ENCODE results near the gene SNRPA1. TPM values are rescaled to one million over a fixed set of nuclear protein-coding genes. Genes with fewer than 3 reads are reported as not detected.
A peak's percentile ranks its signal among the peaks of the same experiment; 100 is the strongest.

SNRPA1 gene
- total and polyA plus RNA-seq, 9 of the 15 experiments (the other 6 are each of a cell fraction or from before 2014, with no cell fraction given), result 62.7 to 245 (median 189) TPM

GRCh38 chr15:101294731-101295606 lies at the start of gene SNRPA1 (continued):
- TF ChIP-seq, protein P1, sequence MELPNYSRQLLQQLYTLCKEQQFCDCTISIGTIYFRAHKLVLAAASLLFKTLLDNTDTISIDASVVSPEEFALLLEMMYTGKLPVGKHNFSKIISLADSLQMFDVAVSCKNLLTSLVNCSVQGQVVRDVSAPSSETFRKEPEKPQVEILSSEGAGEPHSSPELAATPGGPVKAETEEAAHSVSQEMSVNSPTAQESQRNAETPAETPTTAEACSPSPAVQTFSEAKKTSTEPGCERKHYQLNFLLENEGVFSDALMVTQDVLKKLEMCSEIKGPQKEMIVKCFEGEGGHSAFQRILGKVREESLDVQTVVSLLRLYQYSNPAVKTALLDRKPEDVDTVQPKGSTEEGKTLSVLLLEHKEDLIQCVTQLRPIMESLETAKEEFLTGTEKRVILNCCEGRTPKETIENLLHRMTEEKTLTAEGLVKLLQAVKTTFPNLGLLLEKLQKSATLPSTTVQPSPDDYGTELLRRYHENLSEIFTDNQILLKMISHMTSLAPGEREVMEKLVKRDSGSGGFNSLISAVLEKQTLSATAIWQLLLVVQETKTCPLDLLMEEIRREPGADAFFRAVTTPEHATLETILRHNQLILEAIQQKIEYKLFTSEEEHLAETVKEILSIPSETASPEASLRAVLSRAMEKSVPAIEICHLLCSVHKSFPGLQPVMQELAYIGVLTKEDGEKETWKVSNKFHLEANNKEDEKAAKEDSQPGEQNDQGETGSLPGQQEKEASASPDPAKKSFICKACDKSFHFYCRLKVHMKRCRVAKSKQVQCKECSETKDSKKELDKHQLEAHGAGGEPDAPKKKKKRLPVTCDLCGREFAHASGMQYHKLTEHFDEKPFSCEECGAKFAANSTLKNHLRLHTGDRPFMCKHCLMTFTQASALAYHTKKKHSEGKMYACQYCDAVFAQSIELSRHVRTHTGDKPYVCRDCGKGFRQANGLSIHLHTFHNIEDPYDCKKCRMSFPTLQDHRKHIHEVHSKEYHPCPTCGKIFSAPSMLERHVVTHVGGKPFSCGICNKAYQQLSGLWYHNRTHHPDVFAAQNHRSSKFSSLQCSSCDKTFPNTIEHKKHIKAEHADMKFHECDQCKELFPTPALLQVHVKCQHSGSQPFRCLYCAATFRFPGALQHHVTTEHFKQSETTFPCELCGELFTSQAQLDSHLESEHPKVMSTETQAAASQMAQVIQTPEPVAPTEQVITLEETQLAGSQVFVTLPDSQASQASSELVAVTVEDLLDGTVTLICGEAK (IDR thresholded peaks at IDR 0.05), result peak; percentile 83
- TF ChIP-seq, protein P1 (CRISPR knock-in tag; IDR thresholded peaks at IDR 0.05), result no peak
- TF ChIP-seq GTF2E2 (tag; IDR thresholded peaks at IDR 0.05) (peak; percentile 80), NR2C1 (IDR thresholded peaks at IDR 0.05) (no peak; the same call in 1 of the 2 replicates), NR2C1 (tag; IDR thresholded peaks at IDR 0.05) (no peak), RFX7 (CRISPR knock-in tag; IDR thresholded peaks at IDR 0.05) (no peak), CBX5 (IDR thresholded peaks at IDR 0.05; ENCODE audit: borderline replicate concordance, low read depth) (no peak; the same call in 1 of the 2 replicates), THRA (IDR thresholded peaks at IDR 0.05) (no peak), CAMTA2 (CRISPR knock-in tag; conservative IDR thresholded peaks at IDR 0.05) (no peak), GATAD2B (IDR thresholded peaks at IDR 0.05; ENCODE audit: borderline replicate concordance) (0 out of 2 replicates have a peak, but pooled peaks have one; percentile 28), HBP1 (CRISPR knock-in tag; IDR thresholded peaks at IDR 0.05) (no peak), MBD1 (CRISPR knock-in tag; IDR thresholded peaks at IDR 0.05) (no peak)
- TF ChIP-seq, protein P2, sequence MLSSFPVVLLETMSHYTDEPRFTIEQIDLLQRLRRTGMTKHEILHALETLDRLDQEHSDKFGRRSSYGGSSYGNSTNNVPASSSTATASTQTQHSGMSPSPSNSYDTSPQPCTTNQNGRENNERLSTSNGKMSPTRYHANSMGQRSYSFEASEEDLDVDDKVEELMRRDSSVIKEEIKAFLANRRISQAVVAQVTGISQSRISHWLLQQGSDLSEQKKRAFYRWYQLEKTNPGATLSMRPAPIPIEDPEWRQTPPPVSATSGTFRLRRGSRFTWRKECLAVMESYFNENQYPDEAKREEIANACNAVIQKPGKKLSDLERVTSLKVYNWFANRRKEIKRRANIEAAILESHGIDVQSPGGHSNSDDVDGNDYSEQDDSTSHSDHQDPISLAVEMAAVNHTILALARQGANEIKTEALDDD (IDR thresholded peaks at IDR 0.05), result no peak

All from K562 (cell line).